KOPT-K1 (cell line): ENCODE measurements around the gene TNF.
"Not testable (repeated sequence)": the region's sequence is repeated elsewhere in the genome, so short reads cannot be mapped to it uniquely, and the experiment has no call there.

Experiments
- H3K27ac ChIP-seq: fragments of 200-600 bp; sonication (generic); 2 replicates; pipeline ENCODE4 v1.5.1; 2016; ENCODE audit warnings: antibody characterized with exemption, mild to moderate bottlenecking, low read depth, low read length; ENCODE audit not compliant: poor library complexity, severe bottlenecking
- H3K36me3 ChIP-seq: fragments of 200-600 bp; sonication (generic); 2 replicates; pipeline ENCODE4 v1.5.1; 2017; ENCODE audit warnings: antibody characterized with exemption, mild to moderate bottlenecking, low read length, moderate library complexity; ENCODE audit not compliant: insufficient read depth
- H3K9me3 ChIP-seq: fragments of 200-600 bp; sonication (generic); 2 replicates; pipeline ENCODE4 v1.5.1; 2017; ENCODE audit warnings: antibody characterized with exemption, low read length, mild to moderate bottlenecking; ENCODE audit not compliant: insufficient read depth, poor library complexity, severe bottlenecking

The TNF gene

GRCh38 chr6:31586008-31586407 lies 10.6 kb downstream of the TNF start, which contains the start of gene LST1:
Gene LST1, plus strand, starts transcription at chr6:31586277. Its CDS starts 1,023 bp downstream, at chr6:31587300.
- no peaks in the 10 kb centered on the region for H3K9me3 ChIP-seq
- H3K27ac ChIP-seq = peak within 1 kb of the TSS; percentile 91
- H3K36me3 ChIP-seq = no peaks in the 10 kb centered on the region

- Histone ChIP-seq H3K9me3 (no peaks in the 10 kb centered on the region), H3K27ac (peak overlapping the region; percentile 91), H3K36me3 (no peaks in the 10 kb centered on the region)
Observed at GRCh38 chr6:31586599-31587281, 11.4 kb downstream of the TNF start.

DNA sequence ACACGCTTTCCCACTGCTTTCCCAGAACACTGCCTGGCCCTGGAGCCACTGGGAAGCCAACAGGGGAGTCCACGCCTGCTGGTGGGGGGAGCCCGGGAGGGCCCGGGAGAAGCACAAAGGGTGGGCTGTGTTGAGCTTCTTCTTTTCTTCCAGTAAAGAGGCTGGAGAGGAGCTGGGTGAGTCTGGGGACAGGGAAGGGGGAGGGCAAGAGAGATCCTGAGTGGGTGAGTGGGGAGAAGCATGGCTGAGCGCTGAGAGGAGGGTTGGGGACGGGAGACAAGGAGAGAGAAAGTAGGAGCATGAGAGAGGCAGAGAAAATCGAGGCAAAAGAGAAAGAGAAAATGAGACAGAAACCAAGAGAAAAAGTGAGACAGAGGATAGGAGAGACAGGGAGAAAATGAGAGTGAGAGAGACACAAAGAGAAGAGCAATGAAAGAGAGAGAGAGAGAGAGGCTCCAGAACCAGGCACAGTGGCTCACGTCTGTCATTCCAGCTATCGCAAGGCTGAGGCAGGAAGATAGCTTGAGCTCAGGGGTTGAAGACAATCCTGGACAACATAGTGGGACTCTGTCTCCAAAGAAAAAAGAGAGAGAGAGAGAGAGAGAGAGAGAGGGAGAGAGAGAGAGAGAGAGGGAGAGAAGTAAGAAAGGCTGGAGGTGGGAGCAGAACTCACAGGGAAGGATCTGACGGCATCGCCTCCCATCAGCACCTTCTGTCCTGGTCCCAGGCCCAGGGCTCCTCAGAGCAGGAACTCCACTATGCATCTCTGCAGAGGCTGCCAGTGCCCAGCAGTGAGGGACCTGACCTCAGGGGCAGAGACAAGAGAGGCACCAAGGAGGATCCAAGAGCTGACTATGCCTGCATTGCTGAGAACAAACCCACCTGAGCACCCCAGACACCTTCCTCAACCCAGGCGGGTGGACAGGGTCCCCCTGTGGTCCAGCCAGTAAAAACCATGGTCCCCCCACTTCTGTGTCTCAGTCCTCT lies 12.7 kb downstream of the TNF start:
- Histone ChIP-seq H3K27ac (peak overlapping the region; percentile 91), H3K36me3 (no peaks in the 10 kb centered on the region), H3K9me3 (no peaks in the 10 kb centered on the region)

- Histone ChIP-seq H3K9me3 (no peaks in the 10 kb centered on the region), H3K36me3 (no peaks in the 10 kb centered on the region), H3K27ac (peak overlapping the region; percentile 91)
Observed at GRCh38 chr6:31588871-31589650, 13.7 kb downstream of the TNF start.

- H3K27ac ChIP-seq = not testable (repeated sequence)
Observed at GRCh38 chr6:31590691-31591090, 15.3 kb downstream of the TNF start.

GRCh38 chr6:31592396-31592771 lies 17.0 kb downstream of the TNF start:
- Histone ChIP-seq H3K27ac (peak overlapping the region; percentile 48), H3K36me3 (no peaks in the 10 kb centered on the region), H3K9me3 (no peaks in the 10 kb centered on the region)

More at GRCh38 chr6:31590691-31591090, 15.3 kb downstream of the TNF start:
- not testable (repeated sequence) for H3K9me3 ChIP-seq, H3K36me3 ChIP-seq

DNA sequence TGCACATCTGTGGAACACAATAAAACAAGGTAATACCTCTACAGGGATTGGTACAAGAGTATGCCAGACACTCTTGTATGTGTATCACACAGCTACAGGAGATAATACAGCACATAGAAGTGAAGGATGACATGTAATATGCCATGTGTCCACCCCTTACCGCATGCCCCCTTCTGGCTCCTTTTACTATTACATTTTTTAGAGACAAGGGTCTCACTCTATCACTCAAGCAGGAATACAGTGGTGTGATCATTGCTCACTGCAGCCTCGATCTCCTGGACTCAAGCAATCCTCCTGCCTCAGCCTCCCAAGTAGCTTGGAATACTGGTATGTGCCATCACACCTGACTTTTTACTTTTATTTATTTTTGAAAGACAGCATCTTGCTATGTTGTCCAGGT lies 21.6 kb downstream of the TNF start:
- H3K27ac ChIP-seq = peak overlapping the region; percentile 28
- no peaks in the 10 kb centered on the region for H3K9me3 ChIP-seq
- no peaks in the 10 kb centered on the region for H3K36me3 ChIP-seq

DNA sequence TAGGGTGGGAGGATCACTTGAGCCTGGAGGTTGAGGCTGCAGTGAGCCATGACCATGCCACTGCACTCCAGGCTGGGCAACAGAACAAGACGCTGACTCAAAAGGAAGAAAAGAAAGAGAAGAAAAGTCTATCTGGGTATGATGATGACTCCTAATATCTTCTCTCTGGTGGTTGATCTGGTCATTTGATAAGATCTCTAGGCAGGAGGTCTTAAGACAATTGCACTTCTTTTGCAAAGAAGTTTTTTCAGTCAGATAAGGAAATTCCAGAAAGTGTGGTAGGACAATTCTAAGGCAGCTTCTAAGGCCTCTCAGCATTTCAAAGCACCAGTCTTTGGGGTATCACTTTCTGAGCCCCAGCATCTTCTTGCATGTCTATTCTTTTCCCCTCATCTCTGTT lies 32.0 kb downstream of the TNF start:
- no peaks in the 10 kb centered on the region for H3K9me3 ChIP-seq
- no peak overlapping the region for H3K27ac ChIP-seq
- no peaks in the 10 kb centered on the region for H3K36me3 ChIP-seq

- H3K36me3 ChIP-seq = no peaks in the 10 kb centered on the region
- H3K27ac ChIP-seq = no peak overlapping the region
- no peaks in the 10 kb centered on the region for H3K9me3 ChIP-seq
Observed at GRCh38 chr6:31609519-31610406, 34.4 kb downstream of the TNF start.

- no peak overlapping the region for H3K27ac ChIP-seq
Observed at GRCh38 chr6:31610968-31611367, 35.6 kb downstream of the TNF start.

DNA sequence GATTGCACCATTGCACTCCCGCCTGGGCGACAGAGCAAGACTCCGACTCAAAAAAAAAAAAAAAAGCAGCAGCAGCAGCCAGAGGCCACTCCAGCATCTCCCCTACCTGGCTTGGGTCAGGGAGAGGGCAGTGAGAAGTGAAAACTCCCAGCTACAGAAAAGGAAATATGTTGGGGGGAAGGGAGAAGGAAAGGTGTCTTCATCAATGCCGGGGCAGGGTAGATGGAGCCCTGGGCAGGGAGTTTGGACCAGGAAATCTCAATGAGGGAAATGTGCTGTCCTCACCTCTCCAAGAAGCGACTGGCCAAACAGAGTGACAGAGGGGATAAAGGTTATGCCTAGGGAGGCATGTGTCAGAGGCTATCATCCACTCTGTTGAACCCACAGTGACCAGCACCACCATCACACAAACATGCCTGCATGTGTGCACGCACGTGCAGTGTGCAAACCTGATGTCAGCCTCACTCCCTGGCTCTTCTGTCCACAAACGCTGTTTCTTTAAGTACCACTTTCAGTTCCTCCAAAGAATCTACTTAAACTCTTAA lies 38.8 kb downstream of the TNF start:
- Histone ChIP-seq H3K27ac (peak overlapping the region; percentile 97), H3K9me3 (no peaks in the 10 kb centered on the region), H3K36me3 (peaks cover 8% of the 10 kb centered on the region; the same call in 1 of the 2 replicates)

More at GRCh38 chr6:31610968-31611367, 35.6 kb downstream of the TNF start:
- Histone ChIP-seq H3K9me3 (no peaks in the 10 kb centered on the region), H3K36me3 (no peaks in the 10 kb centered on the region)

GRCh38 chr6:31614684-31615578 lies 39.6 kb downstream of the TNF start, which contains the start of gene AIF1:
Gene AIF1, plus strand, starts transcription at chr6:31615234. Its CDS starts 96 bp downstream, at chr6:31615330.
- Histone ChIP-seq H3K27ac (peak within 1 kb of the TSS; percentile 97), H3K9me3 (no peaks in the 10 kb centered on the region), H3K36me3 (peaks cover 8% of the 10 kb centered on the region; the same call in 1 of the 2 replicates)

GRCh38 chr6:31615748-31616147 lies 40.4 kb downstream of the TNF start:
- Histone ChIP-seq H3K9me3 (no peaks in the 10 kb centered on the region), H3K36me3 (peaks cover 8% of the 10 kb centered on the region; the same call in 1 of the 2 replicates), H3K27ac (peak overlapping the region; percentile 97)
